NCI-H524 treated with DMSO at 0.1 percent for 48 hours (cell line): ENCODE data around the gene SMIM44.

Experiments
- DNase-seq: peaks from one replicate; lab custom pipeline; 2025; lab: John Stamatoyannopoulos, UW

SMIM44 gene

DNA sequence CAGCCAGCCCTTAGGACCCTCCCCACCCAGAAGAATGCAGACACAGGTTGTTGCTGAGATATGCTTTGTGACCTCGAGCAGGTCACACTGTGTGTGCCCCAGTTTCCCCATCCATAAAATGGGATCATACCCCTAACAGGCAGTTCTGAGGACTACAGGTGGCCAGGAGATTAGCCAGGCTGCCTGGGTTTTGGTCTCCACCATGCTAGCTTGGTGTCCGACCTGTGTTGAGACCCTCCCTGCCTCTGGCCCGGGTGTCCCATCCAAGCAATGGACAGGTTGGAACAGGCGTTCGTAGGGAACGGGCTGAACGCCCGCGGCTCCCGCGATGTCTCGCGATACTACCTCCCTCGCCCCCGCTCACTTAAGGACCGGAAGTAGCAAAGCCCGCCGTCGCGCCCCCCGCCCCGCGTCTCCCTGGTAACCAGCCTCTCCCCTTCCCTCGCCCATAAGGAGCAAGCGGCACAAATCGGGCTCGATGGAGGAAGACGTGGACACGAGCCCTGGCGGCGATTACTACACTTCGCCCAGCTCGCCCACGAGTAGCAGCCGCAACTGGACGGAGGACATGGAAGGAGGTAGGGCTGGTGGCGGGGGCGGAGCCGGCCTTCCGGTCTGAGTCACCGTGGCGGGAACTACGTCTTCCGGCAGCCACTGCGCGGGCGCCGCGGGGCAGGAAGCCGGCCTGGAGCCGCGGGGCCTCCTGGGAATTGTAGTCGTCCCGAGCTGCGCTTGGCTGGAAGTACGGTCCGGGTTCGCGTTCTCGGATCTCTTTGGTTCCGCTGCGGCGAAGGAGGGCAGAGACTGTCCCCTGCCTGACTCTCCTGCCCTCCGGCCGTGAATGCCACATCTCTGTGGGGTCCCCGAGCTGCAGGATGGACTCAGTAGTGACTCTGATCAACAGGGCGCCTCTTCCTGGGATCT is 48.3 kb downstream of the SMIM44 start:
- DNase-seq: peak; percentile 75

DNA sequence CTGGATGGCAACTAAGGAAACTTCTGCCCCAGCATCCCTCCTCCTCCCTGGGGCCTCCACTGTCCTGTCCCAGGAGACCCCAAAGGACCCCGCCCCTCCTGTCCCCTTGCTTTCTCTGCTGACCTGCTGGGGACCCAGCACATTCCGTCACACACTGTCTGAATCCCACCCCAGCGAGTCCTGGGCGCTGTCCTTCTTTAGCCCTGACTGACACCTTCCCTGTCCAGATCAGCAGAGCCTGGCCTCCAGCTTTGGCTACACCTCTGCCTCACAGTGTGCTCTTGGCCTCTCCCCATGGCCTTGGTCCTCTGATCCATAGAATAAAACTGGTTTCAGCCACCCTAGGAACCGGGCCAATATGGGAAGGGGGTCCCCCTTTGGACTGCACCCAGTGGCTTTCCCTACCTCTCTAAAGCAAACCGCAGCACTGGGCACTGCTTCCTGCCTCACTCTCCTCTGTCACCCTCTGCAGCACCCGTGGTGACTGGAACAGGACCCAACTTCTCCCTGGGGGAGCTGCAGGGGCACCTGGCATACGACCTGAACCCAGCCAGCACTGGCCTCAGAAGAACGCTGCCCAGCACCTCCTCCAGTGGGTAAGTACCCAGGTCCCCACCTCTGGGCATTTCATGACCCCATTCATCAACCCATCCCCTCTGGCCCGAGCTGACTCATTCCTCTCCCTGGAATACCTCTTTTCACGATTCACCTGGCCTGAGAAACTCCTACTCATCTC is 49.3 kb downstream of the SMIM44 start:
- no peak for DNase-seq

DNA sequence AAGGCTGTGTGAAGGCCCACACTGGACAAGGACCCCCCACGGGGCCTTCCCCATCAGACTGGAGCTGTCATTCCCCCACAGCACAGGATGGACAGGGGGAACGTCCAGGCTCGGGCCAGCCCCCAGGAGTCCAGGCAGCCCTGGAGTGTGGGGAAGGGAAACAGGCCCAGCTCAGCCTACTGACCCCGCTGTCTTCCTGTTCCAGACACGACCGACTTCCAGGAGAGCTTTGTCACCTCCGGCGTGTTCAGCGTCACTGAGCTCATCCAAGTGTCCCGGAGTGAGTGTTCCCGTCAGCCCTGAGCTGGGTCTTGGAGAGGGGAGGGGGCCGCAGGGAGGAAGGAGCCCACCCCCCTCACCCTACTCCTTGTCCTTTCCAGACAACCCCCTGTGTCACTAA is 49.9 kb downstream of the SMIM44 start:
- no peak for DNase-seq
